ENCODE measurements around the gene KLF15.

KLF15 gene

DNA sequence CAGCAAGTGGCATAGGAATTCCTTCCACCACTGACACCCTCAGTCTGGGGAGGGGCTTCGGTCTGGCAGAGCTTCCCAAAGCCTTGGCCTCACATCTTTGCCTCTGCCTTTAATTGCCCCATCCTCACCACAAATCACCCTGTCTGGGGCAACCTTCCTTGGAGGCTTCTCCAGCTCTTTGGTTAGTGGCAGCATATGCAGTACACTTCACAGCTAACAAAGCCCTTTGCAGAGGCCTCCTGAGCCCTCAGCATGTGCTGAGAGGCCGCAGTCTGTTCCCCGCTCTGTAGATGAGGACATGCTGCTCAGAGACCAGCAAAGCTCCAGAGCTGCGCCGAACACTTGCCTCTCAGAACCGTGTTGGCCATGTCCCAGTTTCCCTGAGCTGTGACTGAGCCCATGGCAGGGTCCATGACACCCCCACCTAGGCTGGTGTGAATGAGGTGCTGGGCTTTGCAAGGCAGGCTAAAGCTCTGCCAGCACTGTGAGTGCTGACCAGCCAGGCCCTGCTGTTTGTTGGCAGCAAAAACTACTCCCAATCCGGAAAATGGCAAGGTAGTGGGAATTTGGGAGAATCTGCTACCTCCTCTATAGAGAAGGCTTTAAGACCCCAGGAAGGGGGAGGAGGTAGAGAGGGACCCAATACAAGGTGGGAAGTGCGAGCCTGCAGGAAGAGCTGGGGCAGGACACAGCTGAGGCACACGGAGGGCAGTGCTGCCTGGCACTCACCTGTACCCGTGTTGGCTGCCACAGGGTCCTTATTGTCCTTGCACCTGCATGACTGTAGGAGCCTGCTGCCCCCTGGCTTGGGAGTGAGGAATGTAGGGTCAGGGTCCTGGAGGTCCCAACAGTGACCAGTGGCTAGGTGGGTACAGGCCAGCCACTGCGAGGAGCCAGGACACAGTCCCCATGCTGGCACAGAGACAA lies 8.4 kb upstream of the KLF15 start:
- DNase-seq: peak in 3 of 10 donors; percentile 0 to 63 (median 51)
- intact Hi-C loops (cut with DNase I): no loop called here

DNA sequence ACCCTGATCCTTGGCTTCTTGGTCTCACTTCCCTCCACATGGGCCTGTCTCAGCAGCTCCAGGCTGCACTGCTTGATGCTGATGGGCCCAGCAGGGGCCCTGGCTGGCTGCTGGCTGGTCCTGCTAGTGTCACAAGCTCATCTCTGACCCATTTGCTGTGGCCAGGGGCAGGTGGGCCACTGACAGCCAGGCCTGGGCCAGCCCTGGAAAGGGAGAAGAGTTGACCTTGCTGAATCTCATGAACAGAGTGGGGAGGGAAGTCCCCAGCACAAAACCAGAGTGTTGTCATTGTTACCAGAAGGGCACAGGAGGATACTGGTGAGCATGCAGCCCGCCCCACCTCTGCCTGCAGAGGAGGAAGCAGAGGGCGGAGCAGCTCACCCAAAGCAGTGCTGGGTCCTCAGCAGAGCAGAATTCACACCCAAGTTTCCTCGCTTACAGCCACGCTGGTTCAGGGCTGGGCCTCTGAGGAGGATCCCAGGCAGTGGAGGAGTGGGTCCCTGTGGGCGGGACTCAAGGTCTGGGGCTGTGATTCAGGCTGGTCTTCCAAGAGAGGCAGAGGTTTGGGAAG lies 7.6 kb upstream of the KLF15 start:
- intact Hi-C loops (cut with DNase I): no loop called here
- peak in 2 of 10 donors; percentile 37 to 60 for DNase-seq

DNA sequence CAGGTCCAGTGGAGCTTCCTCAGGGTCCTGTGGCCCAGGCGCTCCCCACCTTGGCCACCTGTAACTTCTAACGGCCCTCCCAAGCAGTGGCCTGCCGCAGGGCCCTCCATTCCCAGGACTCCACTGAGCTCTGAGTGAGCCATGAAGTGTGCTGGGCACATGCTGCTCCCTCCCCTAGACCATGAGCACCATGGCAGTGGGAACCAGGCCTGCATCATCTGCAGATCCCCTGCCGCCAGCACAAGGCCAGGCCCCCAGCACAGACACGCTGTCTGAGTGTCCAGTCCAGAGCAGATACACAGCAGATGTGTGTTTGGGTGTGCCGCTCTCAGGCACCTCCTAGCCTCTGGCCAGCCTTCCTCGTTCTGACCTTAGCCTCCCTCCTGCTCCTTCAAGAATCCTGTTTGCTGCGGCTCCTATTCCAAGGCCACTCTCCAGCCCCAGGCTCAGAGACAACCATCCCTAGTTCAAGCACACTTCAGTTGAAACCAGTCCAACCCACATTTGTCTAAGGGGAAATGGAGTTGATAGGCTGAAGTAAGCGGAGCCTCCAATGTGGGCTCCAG lies 7.0 kb upstream of the KLF15 start:
- peak in 3 of 10 donors; percentile 36 to 72 (median 49) for DNase-seq
- intact Hi-C loops (cut with DNase I): no loop called here

DNA sequence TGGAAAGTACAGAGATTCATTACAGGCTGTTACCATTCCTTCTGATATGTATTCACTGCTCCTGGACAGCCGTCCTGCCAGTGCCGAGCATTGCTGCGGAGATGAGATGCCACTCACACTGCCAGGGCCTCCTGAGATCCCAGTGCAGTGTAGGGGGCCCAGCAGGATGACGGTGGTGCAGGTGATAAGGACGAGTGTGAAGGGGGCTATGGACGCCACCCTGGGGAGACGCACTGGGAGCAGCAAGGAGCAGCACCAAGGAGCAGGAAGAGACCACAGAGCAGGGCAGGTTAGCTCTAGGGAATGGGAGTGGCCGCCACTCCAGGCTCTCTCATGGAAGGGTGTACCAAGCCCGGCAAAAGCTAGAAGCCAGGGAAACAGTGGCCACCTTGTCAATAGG lies 4.0 kb upstream of the KLF15 start:
- peak in 3 of 10 donors; percentile 31 to 37 (median 34) for DNase-seq
- intact Hi-C loops (cut with DNase I): no loop called here

DNA sequence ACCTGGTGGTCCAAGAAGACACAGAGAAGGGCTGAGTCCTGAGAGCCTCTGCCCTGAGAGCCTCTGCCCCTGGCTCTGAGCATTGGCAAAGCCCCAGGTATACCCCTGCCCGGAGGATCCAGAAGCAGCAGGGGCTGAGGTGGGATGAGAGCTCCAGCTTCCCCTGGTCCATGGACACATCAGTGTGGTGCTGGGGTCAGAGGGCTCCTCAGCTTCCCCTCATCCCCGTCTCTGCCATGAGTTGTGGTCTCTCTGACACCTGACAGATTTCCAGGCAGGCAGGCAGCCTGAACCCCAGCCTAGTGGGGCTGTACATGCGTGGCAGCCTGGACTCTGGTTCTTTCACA lies 3.5 kb upstream of the KLF15 start:
- intact Hi-C loops (cut with DNase I): no loop called here

DNA sequence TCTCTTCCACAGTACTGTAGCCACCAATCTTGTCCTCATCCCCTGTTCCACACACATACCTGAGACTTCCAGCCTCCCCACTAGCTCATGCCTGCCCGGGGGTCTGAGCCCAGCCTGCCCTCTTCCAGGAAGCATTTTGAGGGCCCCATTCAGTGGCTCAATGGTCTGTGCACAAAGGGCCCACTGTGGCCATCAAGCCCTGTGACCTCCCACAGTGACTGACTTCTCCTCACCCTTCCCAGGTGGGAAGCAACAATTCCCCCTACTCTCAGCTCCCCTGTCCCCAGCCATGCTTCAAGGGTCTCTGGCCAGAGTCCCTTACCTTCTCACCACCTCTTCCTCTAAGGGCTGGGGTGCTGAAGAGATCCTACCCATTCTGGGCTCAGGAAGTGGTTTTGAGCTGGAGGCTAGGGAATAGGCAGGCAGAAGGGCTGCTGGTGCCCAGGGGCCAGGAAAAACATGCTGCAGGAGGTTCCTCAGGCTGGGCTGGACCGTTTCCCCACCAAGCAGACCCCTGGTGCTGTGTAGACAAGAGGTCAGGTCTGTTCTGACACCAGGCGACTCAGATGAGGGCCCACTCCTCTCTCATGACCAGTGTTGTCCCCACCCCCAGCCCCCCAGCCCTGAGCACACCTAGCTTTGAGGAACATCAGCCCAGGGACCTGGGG lies 3.0 kb upstream of the KLF15 start:
- DNase-seq: peak in 2 of 10 donors; percentile 25 to 37
- intact Hi-C loops (cut with DNase I): no loop called here

More for the DNA sequence above, 3.5 kb upstream of the KLF15 start:
- peak in 3 of 10 donors; percentile 41 to 59 (median 58) for DNase-seq

DNA sequence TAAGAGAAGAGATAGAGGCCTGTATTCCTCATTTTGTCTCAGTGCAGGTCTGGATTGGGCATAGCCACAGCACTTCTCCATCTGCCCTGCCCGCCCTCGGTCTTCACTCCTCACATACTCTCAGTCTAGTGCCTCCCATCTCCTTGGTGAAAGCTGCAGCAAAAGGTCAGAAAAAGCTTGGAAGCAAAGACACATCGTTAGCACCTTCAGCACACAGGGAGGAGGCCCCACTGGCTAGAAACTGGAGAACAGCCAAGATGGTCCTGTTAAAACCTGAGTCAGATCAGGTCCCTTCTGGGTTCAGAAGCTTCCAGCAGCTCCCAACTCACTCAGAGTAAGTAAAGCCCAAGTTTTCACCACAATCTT lies 1.6 kb upstream of the KLF15 start:
- DNase-seq: peak in 3 of 10 donors; percentile 13 to 40 (median 33)
- intact Hi-C loops (cut with DNase I): loop anchor here (5.0 kb wide), 1 partner anchor 71 kb away; no protein-coding TSS in a partner anchor

DNA sequence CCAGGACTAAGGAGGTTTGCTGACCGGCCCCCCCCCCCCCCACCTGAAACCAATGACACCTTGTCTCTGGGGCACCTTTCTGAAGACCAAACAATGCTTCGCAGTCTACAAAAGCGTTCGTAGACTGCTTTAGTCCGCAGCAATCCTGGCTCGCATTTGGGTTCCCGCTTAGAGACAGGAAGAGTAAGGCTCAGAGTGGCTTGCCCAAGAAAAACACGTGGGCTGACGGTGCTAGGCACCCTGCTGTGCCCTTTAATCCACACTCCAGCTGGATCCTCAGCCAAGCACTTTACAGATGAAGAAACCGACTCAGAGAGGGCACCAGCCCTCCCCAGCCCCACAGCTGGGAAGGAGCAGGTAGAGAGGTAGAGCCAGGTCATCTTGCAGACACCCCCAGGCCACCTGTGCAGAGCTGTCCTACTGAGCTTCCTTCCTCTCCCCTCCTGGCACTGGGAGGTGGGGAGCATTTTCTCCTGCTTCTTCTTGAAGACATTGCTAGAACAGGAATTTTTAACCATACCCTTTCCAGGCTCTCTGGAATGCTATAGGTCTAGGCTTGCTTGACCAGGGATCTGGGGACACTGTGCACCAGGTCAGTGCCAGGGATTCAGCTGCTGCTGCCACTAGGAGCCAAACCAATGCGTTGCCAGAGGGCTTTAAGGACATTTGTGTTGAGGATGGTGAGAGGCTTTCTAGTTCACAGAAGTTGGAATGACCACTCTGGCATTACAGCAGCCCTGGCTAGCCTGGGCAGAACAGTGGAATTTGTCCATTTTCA lies 1.0 kb upstream of the KLF15 start:
- DNase-seq: peak in 3 of 10 donors; percentile 64 to 82 (median 68)
- intact Hi-C loops (cut with DNase I): loop anchor here (5.0 kb wide), 1 partner anchor 71 kb away; no protein-coding TSS in a partner anchor

DNA sequence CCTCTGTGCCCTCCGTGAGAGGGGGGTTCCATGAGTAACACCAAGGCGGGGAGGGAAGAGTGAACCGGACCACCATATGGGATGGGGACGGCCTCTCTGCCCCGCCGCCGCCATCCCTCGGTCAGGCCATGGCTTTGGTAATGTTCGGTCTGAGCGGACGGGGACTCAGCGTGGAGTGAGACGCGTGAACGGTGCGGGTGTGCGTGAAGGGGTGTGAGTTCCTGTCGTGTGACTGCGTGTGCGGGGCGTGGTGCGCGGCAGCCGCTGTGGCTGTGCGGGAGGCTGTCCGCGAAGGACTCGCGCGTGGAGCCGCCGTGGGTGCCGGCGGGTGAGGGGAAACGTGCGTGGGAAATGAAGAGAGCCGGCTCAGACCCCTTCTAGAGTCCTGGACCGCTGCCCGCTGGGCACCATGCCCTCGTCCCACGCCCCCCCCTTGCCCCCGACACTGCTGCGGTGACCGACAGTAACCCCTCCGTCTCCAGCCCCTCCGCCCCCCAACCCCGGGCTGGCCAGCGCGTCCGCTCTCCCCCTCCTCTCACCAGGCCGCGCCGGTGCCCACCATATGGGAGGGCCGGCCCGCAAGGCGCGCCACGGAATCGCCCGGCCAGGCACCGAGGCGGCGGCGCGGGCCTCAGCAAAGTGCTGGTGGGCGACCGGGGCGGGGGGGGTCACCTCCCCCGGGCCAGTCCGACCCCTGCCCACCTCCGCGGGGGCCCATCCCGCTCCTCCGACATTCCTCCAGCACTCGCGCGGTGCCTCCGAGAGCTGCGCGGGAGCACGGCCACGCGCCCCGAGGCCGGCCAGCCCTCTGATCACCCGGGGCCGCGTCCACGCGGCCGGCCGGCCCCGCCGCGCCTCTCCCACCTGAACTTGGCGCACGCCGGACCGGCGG lies 589 bp downstream of the KLF15 start:
- peak in 7 of 10 donors; percentile 32 to 92 (median 62) for DNase-seq
- intact Hi-C loops (cut with DNase I): loop anchor here (1.0 to 5.0 kb wide), 4 partner anchors 32 to 119 kb away; partner anchors contain the start of gene ZXDC

DNA sequence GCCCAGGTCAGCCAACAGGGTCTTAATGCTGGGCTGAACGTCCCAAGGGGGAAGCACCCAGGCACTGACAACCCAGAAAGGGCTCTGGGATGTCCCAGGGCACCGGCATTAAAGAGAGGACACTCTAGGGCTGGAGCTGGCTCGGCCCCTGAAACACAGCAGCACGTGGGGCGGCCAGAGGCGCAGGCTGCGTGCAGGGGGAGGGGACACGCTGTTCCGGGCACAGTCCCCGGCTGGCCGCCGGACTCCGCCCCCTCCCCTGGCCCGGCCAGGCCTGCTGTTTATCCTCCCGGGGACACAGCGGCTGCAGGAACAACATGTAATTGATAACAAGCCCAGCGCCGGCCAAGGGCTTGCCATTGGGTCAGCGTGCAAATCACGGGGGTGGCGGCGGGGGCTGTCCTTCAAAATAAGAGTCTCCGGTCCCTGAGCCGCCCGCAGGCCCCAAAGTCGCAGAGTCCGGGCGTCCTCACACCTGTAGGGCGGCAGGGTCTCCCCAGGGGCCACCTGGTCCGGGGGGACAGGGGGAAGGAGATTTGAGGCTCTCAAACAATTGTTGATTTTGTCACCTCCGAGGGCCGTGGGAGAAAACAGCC lies 1.3 kb downstream of the KLF15 start:
- intact Hi-C loops (cut with DNase I): loop anchor here (2.0 to 5.0 kb wide), 4 partner anchors 33 to 93 kb away; no protein-coding TSS in a partner anchor
- DNase-seq: peak; percentile 86 to 99 (median 94)

DNA sequence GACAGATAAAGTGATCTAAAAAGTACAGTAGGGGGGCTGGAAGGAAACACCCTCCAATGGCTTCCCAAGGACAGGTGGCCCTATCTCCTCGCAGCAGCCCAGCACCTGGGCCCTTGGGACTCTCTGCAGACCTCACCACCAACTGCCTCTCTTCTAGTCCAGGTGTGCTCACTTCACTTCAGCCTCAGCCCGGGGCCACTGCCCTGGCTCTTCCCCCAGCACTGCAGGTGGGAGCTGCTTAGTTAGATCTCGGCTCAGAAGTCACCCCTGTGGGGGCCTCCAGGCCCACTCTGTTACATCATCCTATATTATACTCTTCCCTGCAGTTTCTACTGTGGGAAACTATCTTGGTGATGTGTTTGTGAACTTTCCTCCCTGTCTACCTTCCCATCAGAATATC lies 2.0 kb downstream of the KLF15 start:
- peak in 3 of 10 donors; percentile 31 to 61 (median 61) for DNase-seq
- intact Hi-C loops (cut with DNase I): loop anchor here (2.0 to 5.0 kb wide), 2 partner anchors 68 to 92 kb away; no protein-coding TSS in a partner anchor

DNA sequence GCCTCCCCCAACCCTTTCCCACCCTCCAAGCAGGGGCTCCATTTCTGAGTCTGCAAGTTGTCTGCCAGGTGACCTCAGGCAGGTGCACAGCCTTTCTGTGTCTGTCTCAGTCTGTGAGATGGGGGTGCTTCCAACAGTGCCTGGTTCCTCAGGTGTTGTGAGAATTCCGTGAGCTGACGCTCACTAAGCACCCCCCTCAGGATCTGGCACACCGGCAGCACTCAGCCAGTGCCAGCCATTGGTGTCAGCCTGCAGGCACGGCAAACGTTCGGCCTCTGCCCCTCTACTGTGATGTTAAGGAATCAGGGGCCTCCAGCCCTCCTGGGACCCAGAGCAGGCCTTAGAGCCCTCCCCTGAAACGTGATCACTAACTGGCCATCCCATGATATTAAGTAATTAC lies 2.4 kb downstream of the KLF15 start:
- intact Hi-C loops (cut with DNase I): loop anchor here (2.0 to 5.0 kb wide), 2 partner anchors 67 to 92 kb away; no protein-coding TSS in a partner anchor
- peak in 3 of 10 donors; percentile 9 to 73 (median 66) for DNase-seq

DNA sequence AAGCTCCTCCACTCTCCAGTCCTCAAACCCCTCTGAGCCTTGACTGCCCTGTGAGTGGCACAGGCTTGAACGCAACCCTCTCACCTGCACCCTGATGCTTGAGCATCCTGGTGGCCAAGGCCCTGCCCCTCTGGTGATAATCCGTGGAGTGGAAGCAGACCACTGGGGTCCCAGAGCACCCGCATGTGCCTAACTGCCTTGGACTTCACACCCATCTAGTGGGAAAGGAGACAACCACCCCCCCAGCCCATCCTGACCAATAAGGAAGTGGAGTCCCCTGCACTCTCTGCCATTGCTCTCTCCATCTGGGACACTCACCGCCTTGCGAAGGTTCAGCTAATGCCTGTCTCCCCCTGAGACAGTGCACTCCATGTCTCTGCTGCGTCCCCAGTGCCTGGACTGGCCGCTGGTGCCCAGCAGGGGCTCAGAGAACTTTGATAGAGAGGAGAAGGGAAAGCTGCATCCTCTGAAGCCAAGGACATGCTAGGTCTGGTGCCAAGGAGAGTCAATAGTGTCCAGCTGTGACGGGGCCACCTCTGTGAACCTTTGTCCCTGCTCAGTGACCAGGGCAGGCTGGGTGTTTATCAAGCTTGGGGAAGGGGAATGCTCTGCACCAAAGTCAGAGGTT lies 3.4 kb downstream of the KLF15 start:
- peak in 5 of 10 donors; percentile 8 to 81 (median 28) for DNase-seq
- intact Hi-C loops (cut with DNase I): loop anchor here (2.0 kb wide), 1 partner anchor 91 kb away; no protein-coding TSS in a partner anchor

DNA sequence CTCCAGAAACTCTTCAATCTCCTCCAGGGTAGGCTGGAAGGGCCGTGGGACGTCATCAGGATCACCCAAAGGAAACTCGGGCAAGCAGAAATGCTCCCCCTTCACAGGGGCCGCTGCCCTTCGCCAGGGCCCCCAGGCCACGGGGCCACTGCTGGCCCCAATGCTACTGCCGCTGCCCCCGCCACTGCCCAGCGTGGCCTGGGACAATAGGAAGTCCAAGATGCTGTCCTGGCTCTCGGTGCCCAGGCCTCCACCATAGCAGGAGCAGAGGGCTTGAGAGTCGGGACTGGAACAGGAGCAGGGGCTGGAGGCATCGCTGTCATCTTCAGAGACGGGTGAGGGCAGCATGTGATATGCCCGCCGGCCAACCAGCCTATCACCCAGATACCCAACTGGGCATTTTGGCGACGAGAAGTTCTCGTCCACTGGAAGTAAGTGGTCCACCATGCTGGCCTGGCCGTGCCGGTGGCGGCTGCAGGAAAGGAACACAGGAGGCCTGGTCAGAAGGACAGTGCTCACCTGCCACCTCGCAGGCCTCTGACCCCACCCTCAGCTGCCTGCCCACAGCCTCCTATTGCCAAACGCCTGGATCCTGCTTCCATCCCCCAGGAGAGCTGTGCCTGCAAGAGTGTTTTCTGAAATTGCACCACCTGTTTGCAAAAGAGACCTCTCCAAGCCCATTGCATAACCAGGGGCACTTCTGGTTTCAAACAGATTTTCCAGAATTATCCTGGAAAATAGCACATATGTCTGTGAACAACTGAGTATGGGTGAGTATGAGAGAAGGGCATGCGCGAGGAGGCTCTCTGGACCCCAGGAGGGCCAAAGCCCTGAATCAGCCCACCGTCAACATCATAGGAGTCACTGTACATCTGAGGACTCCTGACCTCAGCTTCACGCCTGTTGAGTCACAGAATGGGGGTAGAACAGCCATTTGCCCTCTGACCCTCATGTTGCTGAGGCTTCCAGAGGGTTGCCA lies 4.4 kb downstream of the KLF15 start:
- DNase-seq: peak in 7 of 10 donors; percentile 1 to 83 (median 27)
- intact Hi-C loops (cut with DNase I): no loop called here

DNA sequence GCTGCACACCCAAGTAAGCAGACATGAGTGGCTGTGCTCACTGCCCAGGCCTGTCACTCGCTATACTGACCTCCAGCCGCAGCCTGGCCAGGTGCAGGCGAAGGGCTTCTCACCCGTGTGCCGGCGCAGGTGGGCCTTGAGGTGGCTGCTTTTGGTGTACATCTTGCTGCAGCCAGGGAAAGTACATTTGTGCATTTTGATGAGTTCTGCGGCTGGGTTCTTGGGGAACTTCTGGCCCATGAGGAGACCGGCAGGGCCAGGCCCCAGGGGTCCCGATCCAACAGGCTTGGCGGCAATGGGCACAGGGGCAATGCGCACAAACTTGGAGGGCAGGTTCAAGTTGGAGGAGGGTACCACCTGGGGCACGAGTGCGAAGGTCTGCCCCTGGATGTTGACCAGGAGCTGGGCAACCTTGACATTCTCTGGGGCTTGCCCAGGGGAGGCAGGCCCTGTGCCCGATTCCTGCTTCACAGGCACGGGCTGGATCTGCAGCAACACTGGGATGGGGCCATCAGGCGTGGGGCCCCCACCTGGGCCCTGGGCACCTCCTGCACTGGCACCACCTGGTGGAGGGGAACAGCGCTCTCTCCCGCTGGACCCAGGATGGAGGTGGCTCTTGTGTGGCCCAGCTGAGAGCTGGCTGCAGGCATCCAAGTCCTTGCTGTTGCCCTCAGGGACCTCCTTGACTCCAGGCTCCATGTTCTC lies 5.3 kb downstream of the KLF15 start:
- DNase-seq: peak in 7 of 10 donors; percentile 1 to 77 (median 11)
- intact Hi-C loops (cut with DNase I): no loop called here
